K562 (cell line): ENCODE data around the gene LTBP4. TPM values are rescaled to one million over a fixed set of nuclear protein-coding genes. Genes with fewer than 3 reads are reported as not detected.

Experiments
- DACH1 ChIP-seq: fragments of 450-650 bp; IDR thresholded peaks from 2 replicates; pipeline ENCODE4 v1.6.1; 2018; ENCODE audit not compliant: partially characterized antibody
- FOXJ3 ChIP-seq: sonication (generic); formaldehyde crosslinking; IDR thresholded peaks from 2 replicates; pipeline ENCODE4 v1.4.0; 2020; ENCODE audit warnings: mild to moderate bottlenecking, missing genetic modification reagents
- GATAD2A ChIP-seq: fragments of 450-650 bp; IDR thresholded peaks from 2 replicates; pipeline ENCODE4 v1.6.1; 2017
- GTF2A2 ChIP-seq: IDR thresholded peaks from 2 replicates; pipeline ENCODE4 v1.6.1; 2016; ENCODE audit warnings: mild to moderate bottlenecking, missing genetic modification characterization, missing compliant biosample characterization
- POLR3G ChIP-seq: IDR thresholded peaks from 2 replicates; pipeline ENCODE4 v1.6.1; 2011; ENCODE audit not compliant: insufficient read length, insufficient replicate concordance; ENCODE audit errors: extremely low read depth
- SIN3A ChIP-seq, 2 experiments: fragments of 150-350 bp in 1 of 2; IDR thresholded peaks; 2 replicates each; pipeline ENCODE4 v1.6.1; 2011 to 2016; ENCODE audit warnings: borderline replicate concordance in 2 of 2, low read depth in 2 of 2, low read length in 2 of 2, mild to moderate bottlenecking in 2 of 2, moderate library complexity in 2 of 2; ENCODE audit not compliant: control insufficient read depth in 1 of 2
- TBL1XR1 ChIP-seq, 2 experiments: IDR thresholded peaks; 2 replicates each; pipeline ENCODE4 v1.6.1; 2012; ENCODE audit warnings: improper control_type of control experiment in 2 of 2, low read length in 2 of 2, mild to moderate bottlenecking in 1 of 2
- ZFP30 ChIP-seq: fragments of 250-450 bp; sonication (Bioruptor Pico); IDR thresholded peaks from 2 replicates; pipeline ENCODE4 v1.8.0; 2022; ENCODE audit warnings: moderate library complexity, mild to moderate bottlenecking, inconsistent platforms, borderline replicate concordance
- ZFP36 ChIP-seq: fragments of 150-350 bp; IDR thresholded peaks from 2 replicates; pipeline ENCODE4 v1.6.1; 2018; ENCODE audit warnings: low read length, low read depth; ENCODE audit not compliant: partially characterized antibody
- ZNF121 ChIP-seq: sonication (generic); formaldehyde crosslinking; conservative IDR thresholded peaks from 2 replicates; pipeline ENCODE4 v1.8.0; 2022; ENCODE audit warnings: missing genetic modification reagents
- ZNF165 ChIP-seq: fragments of 250-450 bp; sonication (Bioruptor Pico); IDR thresholded peaks from 2 replicates; pipeline ENCODE4 v1.4.0; 2020; ENCODE audit warnings: borderline replicate concordance
- ZNF707 ChIP-seq: fragments of 250-450 bp; sonication (Bioruptor Pico); conservative IDR thresholded peaks from 2 replicates; pipeline ENCODE4 v1.8.0; 2022; ENCODE audit warnings: inconsistent platforms, mild to moderate bottlenecking, moderate library complexity
- polyA plus RNA-seq, 8 experiments: library from polyadenylated mRNA; depleted of rRNA in 4 of 8; stranded (reverse) in 5 of 8; unstranded in 3 of 8; fragments of >200 nt; fragmentation: Nextera tagmentation in 2 of 8; fragmentation: Illumina TruSeq in 1 of 8; extraction: Ambion mirVana in 2 of 8; extraction: Trizol in 1 of 8; gene quantifications; 2 replicates each; pipeline versions ENCODE4 v1.2.1 to v1.2.3, GENCODE V29; 2011 to 2014; ENCODE audit warnings: inconsistent platforms in 1 of 8, missing spikeins in 1 of 8
- total RNA-seq, 7 experiments: library from RNA; depleted of rRNA in 6 of 7; stranded (reverse); fragments of >200 nt in 6 of 7; fragmentation: Illumina TruSeq in 2 of 7; extraction: Trizol in 2 of 7; gene quantifications; 2 replicates each; pipeline versions ENCODE4 v1.2.1 to v1.2.3, GENCODE V29; 2011 to 2021; ENCODE audit warnings: low replicate concordance in 1 of 7
- TF ChIP-seq, protein P1 (sequence below): sonication (generic); formaldehyde crosslinking; IDR thresholded peaks from 2 replicates; pipeline ENCODE4 v1.8.0; 2022; ENCODE audit warnings: mild to moderate bottlenecking, low read depth, missing genetic modification reagents
- TF ChIP-seq, protein P2 (sequence below): fragments of 150-350 bp; conservative IDR thresholded peaks from 2 replicates; pipeline ENCODE4 v1.6.1; 2014; ENCODE audit warnings: low read length
- TF ChIP-seq, protein P3 (sequence below): fragments of 250-450 bp; sonication (Bioruptor Pico); IDR thresholded peaks from 2 replicates; pipeline ENCODE4 v1.5.0; 2020; ENCODE audit warnings: mild to moderate bottlenecking, borderline replicate concordance
- TF ChIP-seq, protein P4 (sequence below): fragments of 450-650 bp; IDR thresholded peaks from 2 replicates; pipeline ENCODE4 v1.6.1; 2016; ENCODE audit warnings: low read depth, mild to moderate bottlenecking, moderate library complexity

LTBP4 gene
- total and polyA plus RNA-seq, 9 of the 15 experiments (the other 6 are each of a cell fraction or from before 2014, with no cell fraction given): 0.35 to 160 (median 31.6) TPM

DNA sequence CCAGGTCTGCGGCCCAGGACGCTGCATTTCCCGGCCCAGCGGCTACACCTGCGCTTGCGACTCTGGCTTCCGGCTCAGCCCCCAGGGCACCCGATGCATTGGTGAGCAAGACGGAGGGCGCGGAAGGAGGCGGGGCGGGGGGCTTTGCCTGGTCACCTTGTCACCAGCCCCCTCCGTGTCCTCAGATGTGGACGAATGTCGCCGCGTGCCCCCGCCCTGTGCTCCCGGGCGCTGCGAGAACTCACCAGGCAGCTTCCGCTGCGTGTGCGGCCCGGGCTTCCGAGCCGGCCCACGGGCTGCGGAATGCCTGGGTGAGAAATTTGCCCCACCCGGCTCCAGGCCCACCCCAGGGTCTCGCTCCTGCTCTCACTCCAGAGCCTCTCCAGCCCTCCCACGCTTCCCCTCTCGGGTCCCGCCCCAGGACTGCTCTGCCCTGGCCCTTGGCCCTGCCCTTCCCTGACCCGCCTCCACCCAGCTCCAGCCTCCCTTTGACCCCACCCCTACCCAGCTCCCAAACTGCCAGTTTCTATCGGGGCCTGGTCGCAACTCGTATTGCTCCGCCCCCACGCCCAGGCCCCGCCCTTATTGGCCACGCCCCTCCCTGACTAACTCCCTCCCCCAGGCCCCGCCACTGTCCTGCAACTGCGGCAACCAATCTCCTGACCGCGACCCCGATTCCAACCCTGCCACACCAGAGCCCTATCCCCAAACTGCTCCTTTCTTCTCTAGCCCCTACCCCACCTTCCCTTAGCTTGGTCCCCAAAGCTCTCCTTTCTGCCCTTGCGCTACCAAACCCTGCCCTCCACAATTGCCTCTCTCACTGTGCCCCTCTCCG, 8.6 kb downstream of the LTBP4 start (continued):
- TF ChIP-seq, protein P1, sequence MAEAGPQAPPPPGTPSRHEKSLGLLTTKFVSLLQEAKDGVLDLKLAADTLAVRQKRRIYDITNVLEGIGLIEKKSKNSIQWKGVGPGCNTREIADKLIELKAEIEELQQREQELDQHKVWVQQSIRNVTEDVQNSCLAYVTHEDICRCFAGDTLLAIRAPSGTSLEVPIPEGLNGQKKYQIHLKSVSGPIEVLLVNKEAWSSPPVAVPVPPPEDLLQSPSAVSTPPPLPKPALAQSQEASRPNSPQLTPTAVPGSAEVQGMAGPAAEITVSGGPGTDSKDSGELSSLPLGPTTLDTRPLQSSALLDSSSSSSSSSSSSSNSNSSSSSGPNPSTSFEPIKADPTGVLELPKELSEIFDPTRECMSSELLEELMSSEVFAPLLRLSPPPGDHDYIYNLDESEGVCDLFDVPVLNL (CRISPR knock-in tag): no peak
- TF ChIP-seq ZNF121 (CRISPR knock-in tag) (no peak), GATAD2A (no peak), FOXJ3 (CRISPR knock-in tag) (no peak), ZFP36 (no peak), ZNF165 (CRISPR knock-in tag) (no peak), GTF2A2 (tag) (no peak), SIN3A (IDR thresholded peaks at IDR 0.05; ENCODE audit: borderline replicate concordance in 2 of 2, control insufficient read depth in 1 of 2, low read depth in 2 of 2, low read length in 2 of 2) (no peak), ZNF707 (CRISPR knock-in tag) (no peak), ZFP30 (CRISPR knock-in tag) (no peak), TBL1XR1 (IDR thresholded peaks at IDR 0.05; ENCODE audit: low read length in 2 of 2) (no peak), POLR3G (no peak), DACH1 (no peak)
- TF ChIP-seq, protein P2, sequence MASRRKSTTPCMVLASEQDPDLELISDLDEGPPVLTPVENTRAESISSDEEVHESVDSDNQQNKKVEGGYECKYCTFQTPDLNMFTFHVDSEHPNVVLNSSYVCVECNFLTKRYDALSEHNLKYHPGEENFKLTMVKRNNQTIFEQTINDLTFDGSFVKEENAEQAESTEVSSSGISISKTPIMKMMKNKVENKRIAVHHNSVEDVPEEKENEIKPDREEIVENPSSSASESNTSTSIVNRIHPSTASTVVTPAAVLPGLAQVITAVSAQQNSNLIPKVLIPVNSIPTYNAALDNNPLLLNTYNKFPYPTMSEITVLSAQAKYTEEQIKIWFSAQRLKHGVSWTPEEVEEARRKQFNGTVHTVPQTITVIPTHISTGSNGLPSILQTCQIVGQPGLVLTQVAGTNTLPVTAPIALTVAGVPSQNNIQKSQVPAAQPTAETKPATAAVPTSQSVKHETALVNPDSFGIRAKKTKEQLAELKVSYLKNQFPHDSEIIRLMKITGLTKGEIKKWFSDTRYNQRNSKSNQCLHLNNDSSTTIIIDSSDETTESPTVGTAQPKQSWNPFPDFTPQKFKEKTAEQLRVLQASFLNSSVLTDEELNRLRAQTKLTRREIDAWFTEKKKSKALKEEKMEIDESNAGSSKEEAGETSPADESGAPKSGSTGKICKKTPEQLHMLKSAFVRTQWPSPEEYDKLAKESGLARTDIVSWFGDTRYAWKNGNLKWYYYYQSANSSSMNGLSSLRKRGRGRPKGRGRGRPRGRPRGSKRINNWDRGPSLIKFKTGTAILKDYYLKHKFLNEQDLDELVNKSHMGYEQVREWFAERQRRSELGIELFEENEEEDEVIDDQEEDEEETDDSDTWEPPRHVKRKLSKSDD: no peak
- TF ChIP-seq, protein P3, sequence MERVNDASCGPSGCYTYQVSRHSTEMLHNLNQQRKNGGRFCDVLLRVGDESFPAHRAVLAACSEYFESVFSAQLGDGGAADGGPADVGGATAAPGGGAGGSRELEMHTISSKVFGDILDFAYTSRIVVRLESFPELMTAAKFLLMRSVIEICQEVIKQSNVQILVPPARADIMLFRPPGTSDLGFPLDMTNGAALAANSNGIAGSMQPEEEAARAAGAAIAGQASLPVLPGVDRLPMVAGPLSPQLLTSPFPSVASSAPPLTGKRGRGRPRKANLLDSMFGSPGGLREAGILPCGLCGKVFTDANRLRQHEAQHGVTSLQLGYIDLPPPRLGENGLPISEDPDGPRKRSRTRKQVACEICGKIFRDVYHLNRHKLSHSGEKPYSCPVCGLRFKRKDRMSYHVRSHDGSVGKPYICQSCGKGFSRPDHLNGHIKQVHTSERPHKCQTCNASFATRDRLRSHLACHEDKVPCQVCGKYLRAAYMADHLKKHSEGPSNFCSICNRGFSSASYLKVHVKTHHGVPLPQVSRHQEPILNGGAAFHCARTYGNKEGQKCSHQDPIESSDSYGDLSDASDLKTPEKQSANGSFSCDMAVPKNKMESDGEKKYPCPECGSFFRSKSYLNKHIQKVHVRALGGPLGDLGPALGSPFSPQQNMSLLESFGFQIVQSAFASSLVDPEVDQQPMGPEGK (CRISPR knock-in tag): no peak
- TF ChIP-seq, protein P4, sequence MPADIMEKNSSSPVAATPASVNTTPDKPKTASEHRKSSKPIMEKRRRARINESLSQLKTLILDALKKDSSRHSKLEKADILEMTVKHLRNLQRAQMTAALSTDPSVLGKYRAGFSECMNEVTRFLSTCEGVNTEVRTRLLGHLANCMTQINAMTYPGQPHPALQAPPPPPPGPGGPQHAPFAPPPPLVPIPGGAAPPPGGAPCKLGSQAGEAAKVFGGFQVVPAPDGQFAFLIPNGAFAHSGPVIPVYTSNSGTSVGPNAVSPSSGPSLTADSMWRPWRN: no peak
